ENCODE results near the gene EHD1. TPM values are rescaled to one million over a fixed set of nuclear protein-coding genes. Genes with fewer than 3 reads are reported as not detected.

Gene EHD1
- total and polyA plus RNA-seq, 9 of the 15 experiments (the other 6 are each of a cell fraction or from before 2014, with no cell fraction given) = 0.46 to 65.0 (median 16.4) TPM

DNA sequence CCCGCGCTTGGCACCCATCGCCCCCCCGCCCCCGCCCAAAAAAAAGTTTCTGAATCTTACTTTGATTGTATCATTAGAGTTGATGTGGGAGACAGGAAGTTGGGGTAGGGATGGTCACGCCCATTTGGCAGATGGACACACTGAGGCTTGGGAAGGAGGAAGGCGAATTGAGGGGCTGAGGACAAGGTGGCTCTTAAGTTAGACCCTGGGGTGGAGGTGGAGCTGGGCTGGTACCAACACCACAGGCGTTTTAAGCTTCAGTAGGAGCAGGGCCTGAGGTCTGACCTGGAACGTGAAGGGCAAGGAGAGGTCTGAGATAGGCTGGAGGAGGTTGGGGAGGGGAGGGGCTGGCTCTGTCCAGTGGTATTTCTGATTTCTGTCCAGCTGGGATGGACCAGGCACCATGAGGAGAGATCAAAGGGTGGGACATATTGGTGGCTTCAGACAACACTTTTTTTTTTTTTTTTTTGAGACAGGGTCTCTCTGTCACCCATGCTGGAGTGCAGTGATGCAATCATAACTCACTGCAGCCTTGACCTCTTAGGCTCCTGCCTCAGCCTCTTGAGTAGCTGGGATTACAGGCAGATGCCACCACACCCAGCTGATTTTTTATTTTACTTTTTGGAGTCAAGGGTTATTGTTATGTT lies 33.2 kb downstream of the EHD1 start (continued):
- TF ChIP-seq, protein P1, sequence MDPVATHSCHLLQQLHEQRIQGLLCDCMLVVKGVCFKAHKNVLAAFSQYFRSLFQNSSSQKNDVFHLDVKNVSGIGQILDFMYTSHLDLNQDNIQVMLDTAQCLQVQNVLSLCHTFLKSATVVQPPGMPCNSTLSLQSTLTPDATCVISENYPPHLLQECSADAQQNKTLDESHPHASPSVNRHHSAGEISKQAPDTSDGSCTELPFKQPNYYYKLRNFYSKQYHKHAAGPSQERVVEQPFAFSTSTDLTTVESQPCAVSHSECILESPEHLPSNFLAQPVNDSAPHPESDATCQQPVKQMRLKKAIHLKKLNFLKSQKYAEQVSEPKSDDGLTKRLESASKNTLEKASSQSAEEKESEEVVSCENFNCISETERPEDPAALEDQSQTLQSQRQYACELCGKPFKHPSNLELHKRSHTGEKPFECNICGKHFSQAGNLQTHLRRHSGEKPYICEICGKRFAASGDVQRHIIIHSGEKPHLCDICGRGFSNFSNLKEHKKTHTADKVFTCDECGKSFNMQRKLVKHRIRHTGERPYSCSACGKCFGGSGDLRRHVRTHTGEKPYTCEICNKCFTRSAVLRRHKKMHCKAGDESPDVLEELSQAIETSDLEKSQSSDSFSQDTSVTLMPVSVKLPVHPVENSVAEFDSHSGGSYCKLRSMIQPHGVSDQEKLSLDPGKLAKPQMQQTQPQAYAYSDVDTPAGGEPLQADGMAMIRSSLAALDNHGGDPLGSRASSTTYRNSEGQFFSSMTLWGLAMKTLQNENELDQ (CRISPR knock-in tag; IDR thresholded peaks at IDR 0.05; ENCODE audit: borderline replicate concordance) = no peak
- TF ChIP-seq MCM7 (IDR thresholded peaks at IDR 0.05) = no peak
- TF ChIP-seq EGR1 (conservative IDR thresholded peaks at IDR 0.05) = no peak
- TF ChIP-seq, protein P2, sequence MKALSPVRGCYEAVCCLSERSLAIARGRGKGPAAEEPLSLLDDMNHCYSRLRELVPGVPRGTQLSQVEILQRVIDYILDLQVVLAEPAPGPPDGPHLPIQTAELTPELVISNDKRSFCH (CRISPR knock-in tag; IDR thresholded peaks at IDR 0.05) = no peak
- TF ChIP-seq, protein P2 (tag; IDR thresholded peaks at IDR 0.05) = no peak
- TF ChIP-seq FIP1L1 (IDR thresholded peaks at IDR 0.05; ENCODE audit: low read depth, low read length, poor library complexity, severe bottlenecking) = no peak
- TF ChIP-seq, protein P3, sequence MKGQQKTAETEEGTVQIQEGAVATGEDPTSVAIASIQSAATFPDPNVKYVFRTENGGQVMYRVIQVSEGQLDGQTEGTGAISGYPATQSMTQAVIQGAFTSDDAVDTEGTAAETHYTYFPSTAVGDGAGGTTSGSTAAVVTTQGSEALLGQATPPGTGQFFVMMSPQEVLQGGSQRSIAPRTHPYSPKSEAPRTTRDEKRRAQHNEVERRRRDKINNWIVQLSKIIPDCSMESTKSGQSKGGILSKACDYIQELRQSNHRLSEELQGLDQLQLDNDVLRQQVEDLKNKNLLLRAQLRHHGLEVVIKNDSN (CRISPR knock-in tag; IDR thresholded peaks at IDR 0.05) = no peak
- peak; percentile 82 to 96; a peak in 3 of 4 replicates for TF ChIP-seq HDAC1 (IDR thresholded peaks at IDR 0.05)
- TF ChIP-seq MEF2D (tag; conservative IDR thresholded peaks at IDR 0.05; ENCODE audit: low read depth) = no peak
- TF ChIP-seq ZNF384 (IDR thresholded peaks at IDR 0.05; ENCODE audit: low read depth, low read length) = peak; percentile 67
- TF ChIP-seq, protein P4, sequence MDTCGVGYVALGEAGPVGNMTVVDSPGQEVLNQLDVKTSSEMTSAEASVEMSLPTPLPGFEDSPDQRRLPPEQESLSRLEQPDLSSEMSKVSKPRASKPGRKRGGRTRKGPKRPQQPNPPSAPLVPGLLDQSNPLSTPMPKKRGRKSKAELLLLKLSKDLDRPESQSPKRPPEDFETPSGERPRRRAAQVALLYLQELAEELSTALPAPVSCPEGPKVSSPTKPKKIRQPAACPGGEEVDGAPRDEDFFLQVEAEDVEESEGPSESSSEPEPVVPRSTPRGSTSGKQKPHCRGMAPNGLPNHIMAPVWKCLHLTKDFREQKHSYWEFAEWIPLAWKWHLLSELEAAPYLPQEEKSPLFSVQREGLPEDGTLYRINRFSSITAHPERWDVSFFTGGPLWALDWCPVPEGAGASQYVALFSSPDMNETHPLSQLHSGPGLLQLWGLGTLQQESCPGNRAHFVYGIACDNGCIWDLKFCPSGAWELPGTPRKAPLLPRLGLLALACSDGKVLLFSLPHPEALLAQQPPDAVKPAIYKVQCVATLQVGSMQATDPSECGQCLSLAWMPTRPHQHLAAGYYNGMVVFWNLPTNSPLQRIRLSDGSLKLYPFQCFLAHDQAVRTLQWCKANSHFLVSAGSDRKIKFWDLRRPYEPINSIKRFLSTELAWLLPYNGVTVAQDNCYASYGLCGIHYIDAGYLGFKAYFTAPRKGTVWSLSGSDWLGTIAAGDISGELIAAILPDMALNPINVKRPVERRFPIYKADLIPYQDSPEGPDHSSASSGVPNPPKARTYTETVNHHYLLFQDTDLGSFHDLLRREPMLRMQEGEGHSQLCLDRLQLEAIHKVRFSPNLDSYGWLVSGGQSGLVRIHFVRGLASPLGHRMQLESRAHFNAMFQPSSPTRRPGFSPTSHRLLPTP (IDR thresholded peaks at IDR 0.05; ENCODE audit: borderline replicate concordance, extremely low read depth, insufficient read length) = no peak
- TF ChIP-seq, protein P5, sequence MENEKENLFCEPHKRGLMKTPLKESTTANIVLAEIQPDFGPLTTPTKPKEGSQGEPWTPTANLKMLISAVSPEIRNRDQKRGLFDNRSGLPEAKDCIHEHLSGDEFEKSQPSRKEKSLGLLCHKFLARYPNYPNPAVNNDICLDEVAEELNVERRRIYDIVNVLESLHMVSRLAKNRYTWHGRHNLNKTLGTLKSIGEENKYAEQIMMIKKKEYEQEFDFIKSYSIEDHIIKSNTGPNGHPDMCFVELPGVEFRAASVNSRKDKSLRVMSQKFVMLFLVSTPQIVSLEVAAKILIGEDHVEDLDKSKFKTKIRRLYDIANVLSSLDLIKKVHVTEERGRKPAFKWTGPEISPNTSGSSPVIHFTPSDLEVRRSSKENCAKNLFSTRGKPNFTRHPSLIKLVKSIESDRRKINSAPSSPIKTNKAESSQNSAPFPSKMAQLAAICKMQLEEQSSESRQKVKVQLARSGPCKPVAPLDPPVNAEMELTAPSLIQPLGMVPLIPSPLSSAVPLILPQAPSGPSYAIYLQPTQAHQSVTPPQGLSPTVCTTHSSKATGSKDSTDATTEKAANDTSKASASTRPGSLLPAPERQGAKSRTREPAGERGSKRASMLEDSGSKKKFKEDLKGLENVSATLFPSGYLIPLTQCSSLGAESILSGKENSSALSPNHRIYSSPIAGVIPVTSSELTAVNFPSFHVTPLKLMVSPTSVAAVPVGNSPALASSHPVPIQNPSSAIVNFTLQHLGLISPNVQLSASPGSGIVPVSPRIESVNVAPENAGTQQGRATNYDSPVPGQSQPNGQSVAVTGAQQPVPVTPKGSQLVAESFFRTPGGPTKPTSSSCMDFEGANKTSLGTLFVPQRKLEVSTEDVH (IDR thresholded peaks at IDR 0.05; ENCODE audit: low read depth, partially characterized antibody) = no peak
- TF ChIP-seq, protein P6, sequence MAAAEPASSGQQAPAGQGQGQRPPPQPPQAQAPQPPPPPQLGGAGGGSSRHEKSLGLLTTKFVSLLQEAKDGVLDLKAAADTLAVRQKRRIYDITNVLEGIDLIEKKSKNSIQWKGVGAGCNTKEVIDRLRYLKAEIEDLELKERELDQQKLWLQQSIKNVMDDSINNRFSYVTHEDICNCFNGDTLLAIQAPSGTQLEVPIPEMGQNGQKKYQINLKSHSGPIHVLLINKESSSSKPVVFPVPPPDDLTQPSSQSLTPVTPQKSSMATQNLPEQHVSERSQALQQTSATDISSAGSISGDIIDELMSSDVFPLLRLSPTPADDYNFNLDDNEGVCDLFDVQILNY (CRISPR knock-in tag; IDR thresholded peaks at IDR 0.05) = no peak

Data from K562 (cell line).